ENCODE results near the gene VAT1L.
"Not testable (repeated sequence)": the region's sequence is repeated elsewhere in the genome, so short reads cannot be mapped to it uniquely, and the experiment has no call there.

VAT1L gene

GRCh38 chr16:77986011-77986740 is 197.8 kb downstream of the VAT1L start:
- in situ Hi-C loops (cut with MboI; ENCODE audit: low sequenced_read_pairs) = no loop called here

DNA sequence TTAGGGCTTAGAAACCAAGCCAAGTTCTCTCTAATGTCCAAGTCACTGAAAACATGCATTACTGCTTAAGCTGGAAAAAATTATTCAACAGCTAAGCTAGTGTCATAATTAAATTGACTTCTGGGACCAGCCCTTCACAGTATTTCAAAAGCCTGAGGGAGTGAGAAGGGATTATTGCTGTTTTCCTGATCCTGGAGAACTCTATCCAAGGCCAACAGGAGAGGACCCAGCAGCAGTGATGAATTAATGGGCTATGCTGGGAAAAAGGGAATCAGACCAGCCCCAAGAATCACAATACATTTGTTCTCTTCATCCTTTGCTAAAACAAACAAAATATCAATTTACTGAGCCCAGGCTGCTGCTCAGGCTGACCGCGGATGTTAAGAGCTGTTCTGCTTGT is 199.4 kb downstream of the VAT1L start:
- in situ Hi-C loops (cut with MboI; ENCODE audit: low sequenced_read_pairs) = no loop called here

DNA sequence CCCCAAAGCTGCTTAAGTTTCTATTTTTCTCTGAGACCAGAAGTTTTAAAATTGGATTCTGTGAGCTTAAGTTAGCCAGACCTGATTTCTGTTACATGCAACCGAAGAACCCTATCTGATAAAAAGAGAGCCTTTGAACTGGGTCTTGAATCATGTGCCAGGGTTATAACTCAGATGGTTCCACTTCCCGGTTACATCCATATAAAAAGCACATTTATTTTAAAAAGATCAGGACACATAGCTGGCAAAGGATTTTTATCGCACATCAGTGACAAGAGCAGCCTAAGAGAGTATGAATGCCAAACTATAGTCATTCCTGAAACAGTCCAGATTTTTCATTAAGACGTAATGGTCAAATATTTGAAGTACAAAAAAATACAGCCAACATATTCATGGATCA is 201.5 kb downstream of the VAT1L start:
- in situ Hi-C loops (cut with MboI; ENCODE audit: low sequenced_read_pairs) = no loop called here

DNA sequence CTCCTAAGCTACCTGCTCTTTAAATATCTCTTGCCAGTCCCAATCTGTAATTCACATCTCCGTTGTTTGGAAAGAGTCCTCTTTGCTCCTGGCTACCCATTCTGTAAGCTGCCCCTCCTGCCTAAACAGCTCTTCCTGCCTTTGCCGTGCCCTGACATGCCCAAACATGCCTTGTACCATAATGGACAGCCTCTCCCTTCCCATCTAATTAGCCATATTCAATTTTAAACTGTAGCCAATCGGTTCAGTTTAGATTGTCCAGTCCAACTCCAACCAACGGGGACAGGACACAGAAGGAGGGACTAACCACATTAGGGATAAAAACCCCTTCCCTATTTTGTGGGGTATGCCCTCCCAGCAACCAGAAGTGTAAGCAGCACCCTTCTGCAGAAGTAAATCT is 203.3 kb downstream of the VAT1L start:
- in situ Hi-C loops (cut with MboI; ENCODE audit: low sequenced_read_pairs) = no loop called here

DNA sequence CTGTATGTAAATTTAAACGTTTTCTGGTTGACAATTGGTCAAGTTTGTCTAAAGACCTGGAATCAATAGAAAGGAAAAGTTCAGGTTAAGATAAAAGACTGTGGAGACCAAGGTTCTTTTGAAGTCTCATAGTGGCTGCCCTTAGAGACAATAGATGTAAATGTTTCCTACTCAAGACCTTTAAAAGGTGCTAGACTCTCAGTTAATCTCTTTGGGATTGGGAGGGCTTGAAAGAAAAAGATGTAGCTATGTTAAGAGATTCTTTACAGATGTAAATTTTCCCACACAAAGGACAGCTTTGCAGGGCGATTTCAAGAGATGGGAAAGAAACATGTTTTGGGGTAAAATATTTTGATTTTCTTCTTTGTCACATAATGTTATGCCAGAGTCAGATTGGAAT is 204.0 kb downstream of the VAT1L start:
- in situ Hi-C loops (cut with MboI; ENCODE audit: low sequenced_read_pairs) = not testable (repeated sequence)

DNA sequence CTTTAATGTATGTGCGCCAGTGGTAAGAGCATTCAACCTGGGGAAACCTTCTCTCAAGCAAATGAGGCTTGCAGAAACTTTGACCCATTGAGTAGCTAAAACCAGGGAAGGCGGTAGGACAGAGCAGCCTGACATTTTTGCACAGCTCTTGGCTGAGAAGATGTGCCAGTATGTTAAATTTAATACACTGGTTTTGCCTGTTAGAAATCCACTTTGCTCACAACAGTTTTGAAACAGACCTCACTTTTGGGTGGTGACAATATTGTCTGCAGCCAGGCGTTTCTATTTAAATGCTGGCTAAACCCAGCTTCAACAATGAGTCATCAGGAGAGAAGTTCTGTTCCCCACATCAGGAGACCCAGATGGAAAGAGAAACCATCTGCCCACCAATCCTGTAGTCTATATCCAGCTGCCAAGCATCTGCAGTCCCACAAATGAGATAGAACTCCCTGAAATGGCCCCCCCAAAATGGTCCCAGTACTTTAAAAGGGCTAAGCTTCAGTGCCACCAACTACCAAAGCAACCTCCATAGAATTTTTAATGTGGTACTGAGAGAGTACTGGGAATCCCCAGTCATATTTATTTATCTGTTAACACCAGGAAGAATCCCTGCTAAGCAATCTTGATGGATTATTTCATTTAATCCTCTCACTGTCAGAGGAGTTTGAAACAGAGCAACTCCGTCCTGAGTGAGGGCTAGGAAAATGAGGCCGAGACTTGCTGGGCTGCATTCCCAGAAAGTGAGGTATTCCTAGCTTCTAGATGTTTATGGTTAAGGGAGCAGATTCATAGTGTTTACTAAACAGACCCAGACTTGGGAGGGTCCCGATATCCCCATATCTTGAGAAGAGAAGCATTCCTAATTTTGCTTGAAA is 205.0 kb downstream of the VAT1L start:
- in situ Hi-C loops (cut with MboI; ENCODE audit: low sequenced_read_pairs) = no loop called here

DNA sequence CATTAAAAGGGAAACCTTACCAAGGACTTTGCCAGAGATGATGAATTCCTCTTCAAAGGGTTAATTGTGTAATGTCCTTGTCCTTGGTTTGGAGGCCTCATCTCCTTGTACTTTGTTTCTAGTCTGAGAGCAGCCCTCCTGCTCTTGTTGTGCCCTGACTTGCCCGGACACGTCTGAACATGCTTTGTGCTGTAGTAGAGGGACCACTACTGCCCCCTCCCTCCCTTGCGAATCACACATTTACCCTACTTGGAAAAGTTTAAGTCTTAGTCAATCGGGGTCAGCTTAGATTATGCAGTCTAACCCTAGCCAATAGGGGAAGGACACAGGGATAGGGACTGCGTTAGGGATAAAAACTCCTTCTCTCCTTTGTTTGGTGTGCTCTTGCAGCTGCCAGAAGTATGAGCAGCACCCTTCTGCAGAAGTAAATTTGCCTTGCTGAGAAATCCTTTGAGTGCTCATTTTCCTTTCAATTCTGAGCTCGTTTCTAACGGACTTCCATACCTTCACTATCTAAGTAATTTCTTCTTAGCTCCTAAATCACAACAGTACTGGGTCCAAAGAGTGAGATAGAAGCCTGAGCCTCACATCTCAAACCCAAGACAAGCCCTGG is 207.6 kb downstream of the VAT1L start:
- in situ Hi-C loops (cut with MboI; ENCODE audit: low sequenced_read_pairs) = no loop called here

- in situ Hi-C loops (cut with MboI; ENCODE audit: low sequenced_read_pairs) = no loop called here
These were observed 210.1 kb downstream of the VAT1L start for GRCh38 chr16:77998350-77999023.

GRCh38 chr16:78001451-78002025 is 213.2 kb downstream of the VAT1L start:
- in situ Hi-C loops (cut with MboI; ENCODE audit: low sequenced_read_pairs) = no loop called here

- in situ Hi-C loops (cut with MboI; ENCODE audit: low sequenced_read_pairs) = no loop called here
These were observed 214.7 kb downstream of the VAT1L start for GRCh38 chr16:78002915-78003538.

- in situ Hi-C loops (cut with MboI; ENCODE audit: low sequenced_read_pairs) = no loop called here
These were observed 216.2 kb downstream of the VAT1L start for GRCh38 chr16:78004517-78004916.

- in situ Hi-C loops (cut with MboI; ENCODE audit: low sequenced_read_pairs) = no loop called here
These were observed 217.5 kb downstream of the VAT1L start for GRCh38 chr16:78005881-78006280.

- in situ Hi-C loops (cut with MboI; ENCODE audit: low sequenced_read_pairs) = no loop called here
These were observed 218.8 kb downstream of the VAT1L start for GRCh38 chr16:78007121-78007520.

GRCh38 chr16:78022347-78023060 is 234.1 kb downstream of the VAT1L start, which contains the start of gene CLEC3A:
Gene CLEC3A, plus strand, starts transcription at chr16:78022548. Its CDS starts 79 bp downstream, at chr16:78022627.
- in situ Hi-C loops (cut with MboI; ENCODE audit: low sequenced_read_pairs) = no loop called here

GRCh38 chr16:78024159-78024558 is 235.8 kb downstream of the VAT1L start:
- in situ Hi-C loops (cut with MboI; ENCODE audit: low sequenced_read_pairs) = no loop called here

- in situ Hi-C loops (cut with MboI; ENCODE audit: low sequenced_read_pairs) = no loop called here
These were observed 237.3 kb downstream of the VAT1L start for GRCh38 chr16:78025631-78026030.

DNA sequence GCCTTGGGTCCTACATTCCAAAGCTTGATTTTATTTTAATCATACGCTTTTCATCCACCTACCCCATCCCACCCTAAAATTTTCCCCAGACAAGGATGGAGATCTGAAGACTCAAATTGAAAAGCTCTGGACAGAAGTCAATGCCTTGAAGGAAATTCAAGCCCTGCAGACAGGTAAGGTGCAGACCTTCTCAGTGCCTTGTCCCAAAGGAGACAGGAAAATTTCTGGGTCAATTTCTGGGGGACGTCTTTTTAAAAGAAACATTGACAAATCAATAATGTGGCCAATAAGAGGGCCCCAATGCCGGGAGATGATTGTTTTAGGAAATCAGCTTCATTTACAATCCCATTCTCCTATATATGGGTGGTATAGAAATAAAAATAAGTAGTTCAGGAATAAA is 239.7 kb downstream of the VAT1L start:
- in situ Hi-C loops (cut with MboI; ENCODE audit: low sequenced_read_pairs) = no loop called here

Data from HL-60/S4 treated with retinoic acid at 250 ng/mL for 4 days and 3 days (cell line).